RKO (cell line): ENCODE measurements around the gene YAF2.

Experiments used
- DNase-seq: peaks from one replicate; pipeline ENCODE4 v3.0.0-alpha.2; 2016; ENCODE audit warnings: low spot score

The YAF2 gene

GRCh38 chr12:42144408-42145196 lies 93.4 kb downstream of the YAF2 start, which contains the start of gene GXYLT1:
GXYLT1 (minus strand) TSS chr12:42144874; CDS start chr12:42144646, 228 bp downstream.
- DNase-seq = peak; percentile 94

GRCh38 chr12:42144158-42144407 lies 94.0 kb downstream of the YAF2 start:
- DNase-seq = no peak

GRCh38 chr12:42143452-42144157 lies 94.4 kb downstream of the YAF2 start:
- peak; percentile 55 for DNase-seq

- no peak for DNase-seq
Measured at GRCh38 chr12:42141981-42142606, 96.0 kb downstream of the YAF2 start.

- DNase-seq = peak; percentile 48
Measured at GRCh38 chr12:42140901-42141300, 97.1 kb downstream of the YAF2 start.

- DNase-seq = peak; percentile 40
Measured at GRCh38 chr12:42135259-42135814, 102.7 kb downstream of the YAF2 start.

- DNase-seq = peak; percentile 85
Measured at GRCh38 chr12:42130672-42131402, 107.2 kb downstream of the YAF2 start.

- DNase-seq = peak; percentile 87
Measured at GRCh38 chr12:42129595-42130204, 108.3 kb downstream of the YAF2 start.

- no peak for DNase-seq
Measured at GRCh38 chr12:42128888-42129287, 109.2 kb downstream of the YAF2 start.

GRCh38 chr12:42128327-42128726 lies 109.7 kb downstream of the YAF2 start:
- DNase-seq = peak; percentile 39

- DNase-seq = no peak
Measured at GRCh38 chr12:42126963-42127362, 111.1 kb downstream of the YAF2 start.

GRCh38 chr12:42125388-42125767 lies 112.7 kb downstream of the YAF2 start:
- no peak for DNase-seq

GRCh38 chr12:42124764-42125387 lies 113.2 kb downstream of the YAF2 start:
- DNase-seq = no peak

- no peak for DNase-seq
Measured at GRCh38 chr12:42119085-42119633, 118.9 kb downstream of the YAF2 start.

- DNase-seq = no peak
Measured at GRCh38 chr12:42118136-42118879, 119.7 kb downstream of the YAF2 start.

- DNase-seq = no peak
Measured at GRCh38 chr12:42109031-42109430, 129.0 kb downstream of the YAF2 start.
